ENCODE measurements around the gene CDC5L. TPM values are rescaled to one million over a fixed set of nuclear protein-coding genes. Genes with fewer than 3 reads are reported as not detected.
A peak's percentile ranks its signal among the peaks of the same experiment; 100 is the strongest.

Gene CDC5L
- total RNA-seq, 1 donor from 2014 or later, result 17.3 TPM

- no peaks in the 10 kb centered on the region for H3K4me1 Mint-ChIP-seq (ENCODE audit: unreplicated experiment)
- H3K27ac Mint-ChIP-seq (ENCODE audit: unreplicated experiment), result no peak overlapping the region
- no peaks in the 10 kb centered on the region for H3K9me3 Mint-ChIP-seq (ENCODE audit: unreplicated experiment)
- DNase-seq (ENCODE audit: low spot score), result no peak
- H3K36me3 Mint-ChIP-seq (ENCODE audit: low read depth, unreplicated experiment), result no peaks in the 10 kb centered on the region
- TF ChIP-seq, protein P1, sequence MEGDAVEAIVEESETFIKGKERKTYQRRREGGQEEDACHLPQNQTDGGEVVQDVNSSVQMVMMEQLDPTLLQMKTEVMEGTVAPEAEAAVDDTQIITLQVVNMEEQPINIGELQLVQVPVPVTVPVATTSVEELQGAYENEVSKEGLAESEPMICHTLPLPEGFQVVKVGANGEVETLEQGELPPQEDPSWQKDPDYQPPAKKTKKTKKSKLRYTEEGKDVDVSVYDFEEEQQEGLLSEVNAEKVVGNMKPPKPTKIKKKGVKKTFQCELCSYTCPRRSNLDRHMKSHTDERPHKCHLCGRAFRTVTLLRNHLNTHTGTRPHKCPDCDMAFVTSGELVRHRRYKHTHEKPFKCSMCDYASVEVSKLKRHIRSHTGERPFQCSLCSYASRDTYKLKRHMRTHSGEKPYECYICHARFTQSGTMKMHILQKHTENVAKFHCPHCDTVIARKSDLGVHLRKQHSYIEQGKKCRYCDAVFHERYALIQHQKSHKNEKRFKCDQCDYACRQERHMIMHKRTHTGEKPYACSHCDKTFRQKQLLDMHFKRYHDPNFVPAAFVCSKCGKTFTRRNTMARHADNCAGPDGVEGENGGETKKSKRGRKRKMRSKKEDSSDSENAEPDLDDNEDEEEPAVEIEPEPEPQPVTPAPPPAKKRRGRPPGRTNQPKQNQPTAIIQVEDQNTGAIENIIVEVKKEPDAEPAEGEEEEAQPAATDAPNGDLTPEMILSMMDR (IDR thresholded peaks at IDR 0.05; ENCODE audit: unreplicated experiment), result no peak
- no peak overlapping the region for H3K4me3 Mint-ChIP-seq (ENCODE audit: unreplicated experiment)
- peaks cover 1% of the 10 kb centered on the region for H3K27me3 Mint-ChIP-seq (ENCODE audit: unreplicated experiment)
Observed at GRCh38 chr6:44464527-44465310, 77.2 kb downstream of the CDC5L start.

DNA sequence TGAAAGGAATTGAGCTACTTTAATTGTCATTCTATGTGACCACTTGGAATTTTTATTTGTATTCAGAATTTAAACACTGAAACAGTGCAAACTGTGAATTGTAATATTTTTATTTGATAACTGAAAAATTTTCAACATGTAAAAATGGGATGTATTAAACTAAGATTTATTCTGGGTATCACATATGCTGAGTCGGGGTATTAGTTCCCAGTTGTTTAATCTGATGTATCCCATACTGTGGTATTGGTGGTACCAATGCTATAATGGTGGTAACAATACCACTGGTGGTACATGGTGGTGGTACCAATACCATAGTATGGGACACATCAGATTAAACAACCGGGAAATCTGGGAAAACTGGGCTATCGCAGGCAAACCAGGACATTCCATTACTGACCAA, 79.4 kb downstream of the CDC5L start:
- Mint-ChIP-seq H3K4me1 (ENCODE audit: unreplicated experiment) (peaks cover 7% of the 10 kb centered on the region), H3K4me3 (ENCODE audit: unreplicated experiment) (no peak overlapping the region), H3K27ac (ENCODE audit: unreplicated experiment) (no peak overlapping the region), H3K9me3 (ENCODE audit: unreplicated experiment) (no peaks in the 10 kb centered on the region), H3K36me3 (ENCODE audit: low read depth, unreplicated experiment) (no peaks in the 10 kb centered on the region), H3K27me3 (ENCODE audit: unreplicated experiment) (peaks cover 1% of the 10 kb centered on the region)
- TF ChIP-seq, protein P1 (IDR thresholded peaks at IDR 0.05; ENCODE audit: unreplicated experiment), result no peak
- DNase-seq (ENCODE audit: low spot score), result no peak

- Mint-ChIP-seq H3K36me3 (ENCODE audit: low read depth, unreplicated experiment) (no peaks in the 10 kb centered on the region), H3K4me3 (ENCODE audit: unreplicated experiment) (no peak overlapping the region), H3K27ac (ENCODE audit: unreplicated experiment) (no peak overlapping the region), H3K9me3 (ENCODE audit: unreplicated experiment) (no peaks in the 10 kb centered on the region), H3K27me3 (ENCODE audit: unreplicated experiment) (no peaks in the 10 kb centered on the region), H3K4me1 (ENCODE audit: unreplicated experiment) (peaks cover 16% of the 10 kb centered on the region)
- TF ChIP-seq, protein P1 (IDR thresholded peaks at IDR 0.05; ENCODE audit: unreplicated experiment), result no peak
- no peak for DNase-seq (ENCODE audit: low spot score)
Observed at GRCh38 chr6:44468835-44469234, 81.3 kb downstream of the CDC5L start.

GRCh38 chr6:44470115-44470464, 82.6 kb downstream of the CDC5L start:
- Mint-ChIP-seq H3K4me1 (ENCODE audit: unreplicated experiment) (peaks cover 16% of the 10 kb centered on the region), H3K27me3 (ENCODE audit: unreplicated experiment) (peaks cover under 1% of the 10 kb centered on the region), H3K27ac (ENCODE audit: unreplicated experiment) (no peak overlapping the region), H3K4me3 (ENCODE audit: unreplicated experiment) (no peak overlapping the region), H3K9me3 (ENCODE audit: unreplicated experiment) (no peaks in the 10 kb centered on the region), H3K36me3 (ENCODE audit: low read depth, unreplicated experiment) (no peaks in the 10 kb centered on the region)
- DNase-seq (ENCODE audit: low spot score), result no peak
- TF ChIP-seq, protein P1 (IDR thresholded peaks at IDR 0.05; ENCODE audit: unreplicated experiment), result peak; percentile 34

DNA sequence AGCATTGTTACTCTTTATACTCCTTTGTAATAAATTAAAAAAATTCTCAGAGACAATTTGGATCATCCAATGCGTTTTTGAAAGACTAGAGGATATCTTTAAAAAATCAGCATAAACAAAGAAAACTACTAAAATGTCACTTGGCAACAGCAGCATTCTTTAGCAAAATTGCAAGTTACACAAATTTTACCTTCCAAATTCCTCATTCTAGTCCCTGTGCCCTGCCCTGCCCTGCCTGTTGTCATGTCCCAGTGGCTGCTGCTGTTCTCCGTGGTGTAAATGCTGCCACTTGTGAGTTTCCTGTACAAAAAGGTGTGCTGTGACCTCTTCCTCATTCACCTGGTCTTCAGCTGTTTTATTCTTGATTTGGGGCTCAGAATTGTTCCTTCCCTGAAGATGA, 83.2 kb downstream of the CDC5L start:
- TF ChIP-seq, protein P1 (IDR thresholded peaks at IDR 0.05; ENCODE audit: unreplicated experiment), result no peak
- no peak for DNase-seq (ENCODE audit: low spot score)
- Mint-ChIP-seq H3K36me3 (ENCODE audit: low read depth, unreplicated experiment) (no peaks in the 10 kb centered on the region), H3K27ac (ENCODE audit: unreplicated experiment) (no peak overlapping the region), H3K27me3 (ENCODE audit: unreplicated experiment) (peaks cover 3% of the 10 kb centered on the region), H3K9me3 (ENCODE audit: unreplicated experiment) (no peaks in the 10 kb centered on the region), H3K4me1 (ENCODE audit: unreplicated experiment) (peaks cover 16% of the 10 kb centered on the region), H3K4me3 (ENCODE audit: unreplicated experiment) (no peak overlapping the region)
